Neural progenitor cell (in vitro differentiated cells): ENCODE data around the gene EPHB1. TPM values are rescaled to one million over a fixed set of nuclear protein-coding genes. Genes with fewer than 3 reads are reported as not detected.

ENCODE experiments used
- DNase-seq: peaks from one replicate; pipeline ENCODE4 v3.0.0-alpha.2; 2016; ENCODE audit warnings: low spot score
- H2AFZ ChIP-seq: fragments of 200-600 bp; sonication (generic); replicated peaks from 2 replicates; pipeline ENCODE4 v1.6.1; 2016; ENCODE audit warnings: antibody characterized with exemption
- H3F3A ChIP-seq: fragments of 200-600 bp; sonication (generic); 2 replicates; pipeline ENCODE4 v1.6.1; 2016; ENCODE audit warnings: antibody characterized with exemption, low read depth
- H3K27ac ChIP-seq: fragments of 200-600 bp; sonication (generic); 2 replicates; pipeline ENCODE4 v1.5.1; 2016; ENCODE audit warnings: mild to moderate bottlenecking
- H3K27me3 ChIP-seq: fragments of 200-600 bp; sonication (generic); 2 replicates; pipeline ENCODE4 v1.6.1; 2016; ENCODE audit warnings: mild to moderate bottlenecking, moderate library complexity
- H3K36me3 ChIP-seq: fragments of 200-600 bp; sonication (generic); 2 replicates; pipeline ENCODE4 v1.5.1; 2016
- H3K4me1 ChIP-seq: fragments of 200-600 bp; sonication (generic); 2 replicates; pipeline ENCODE4 v1.6.1; 2016; ENCODE audit warnings: mixed run types
- H3K4me2 ChIP-seq: fragments of 200-600 bp; sonication (generic); 2 replicates; pipeline ENCODE4 v1.6.1; 2016
- H3K4me3 ChIP-seq: fragments of 200-600 bp; sonication (generic); 2 replicates; pipeline ENCODE4 v1.5.1; 2016
- H3K79me2 ChIP-seq: fragments of 200-600 bp; sonication (generic); 2 replicates; pipeline ENCODE4 v1.6.1; 2016; ENCODE audit warnings: low read depth
- H3K9ac ChIP-seq: fragments of 200-600 bp; sonication (generic); 2 replicates; pipeline ENCODE4 v1.6.1; 2016
- H3K9me3 ChIP-seq: fragments of 200-600 bp; sonication (generic); 2 replicates; pipeline ENCODE4 v1.5.1; 2016; ENCODE audit warnings: low read depth
- H4K20me1 ChIP-seq: fragments of 200-600 bp; sonication (generic); 2 replicates; pipeline ENCODE4 v1.6.1; 2016; ENCODE audit warnings: low read depth
- H3K27ac Mint-ChIP-seq: 3 replicates; pipeline ENCODE4 v1.8.0; 2021; ENCODE audit warnings: mixed read lengths
- H3K27me3 Mint-ChIP-seq: 2 replicates; pipeline ENCODE4 v1.8.0; 2022; ENCODE audit warnings: low read depth, mild to moderate bottlenecking, inconsistent platforms, moderate library complexity, mixed read lengths; ENCODE audit not compliant: insufficient read depth
- H3K36me3 Mint-ChIP-seq: 3 replicates; pipeline ENCODE4 v1.8.0; 2021; ENCODE audit warnings: mixed read lengths
- H3K4me1 Mint-ChIP-seq: 3 replicates; pipeline ENCODE4 v1.8.0; 2021; ENCODE audit warnings: mixed read lengths
- H3K4me3 Mint-ChIP-seq: 3 replicates; pipeline ENCODE4 v1.8.0; 2021; ENCODE audit warnings: mild to moderate bottlenecking, moderate library complexity, mixed read lengths
- H3K9me3 Mint-ChIP-seq: 3 replicates; pipeline ENCODE4 v1.8.0; 2020; ENCODE audit warnings: mixed read lengths
- EZH2 ChIP-seq: fragments of 200-600 bp; sonication (generic); IDR thresholded peaks from 2 replicates; pipeline ENCODE4 v1.6.1; 2017; ENCODE audit warnings: antibody characterized with exemption, mild to moderate bottlenecking, moderate library complexity
- EZH2phosphoT487 ChIP-seq: fragments of 200-600 bp; sonication (generic); IDR thresholded peaks from 2 replicates; pipeline ENCODE4 v1.6.1; 2017; ENCODE audit warnings: antibody characterized with exemption
- total RNA-seq: library from RNA; depleted of rRNA; stranded (reverse); fragments of >200 nt; gene quantifications from 2 replicates; pipeline ENCODE4 v1.2.3, GENCODE V29; 2015; ENCODE audit warnings: low replicate concordance
- TF ChIP-seq, protein P1 (sequence below): fragments of 200-600 bp; sonication (generic); IDR thresholded peaks from 2 replicates; pipeline ENCODE4 v1.5.1; 2017; ENCODE audit warnings: antibody characterized with exemption, mild to moderate bottlenecking

Gene EPHB1
- total RNA-seq, 1 donor from 2014 or later: 9.1 TPM

- H3K4me1 Mint-ChIP-seq: peaks cover 14% of the 10 kb centered on the region
- peaks cover 12% of the 10 kb centered on the region for H3K27me3 ChIP-seq
- TF ChIP-seq, protein P1, sequence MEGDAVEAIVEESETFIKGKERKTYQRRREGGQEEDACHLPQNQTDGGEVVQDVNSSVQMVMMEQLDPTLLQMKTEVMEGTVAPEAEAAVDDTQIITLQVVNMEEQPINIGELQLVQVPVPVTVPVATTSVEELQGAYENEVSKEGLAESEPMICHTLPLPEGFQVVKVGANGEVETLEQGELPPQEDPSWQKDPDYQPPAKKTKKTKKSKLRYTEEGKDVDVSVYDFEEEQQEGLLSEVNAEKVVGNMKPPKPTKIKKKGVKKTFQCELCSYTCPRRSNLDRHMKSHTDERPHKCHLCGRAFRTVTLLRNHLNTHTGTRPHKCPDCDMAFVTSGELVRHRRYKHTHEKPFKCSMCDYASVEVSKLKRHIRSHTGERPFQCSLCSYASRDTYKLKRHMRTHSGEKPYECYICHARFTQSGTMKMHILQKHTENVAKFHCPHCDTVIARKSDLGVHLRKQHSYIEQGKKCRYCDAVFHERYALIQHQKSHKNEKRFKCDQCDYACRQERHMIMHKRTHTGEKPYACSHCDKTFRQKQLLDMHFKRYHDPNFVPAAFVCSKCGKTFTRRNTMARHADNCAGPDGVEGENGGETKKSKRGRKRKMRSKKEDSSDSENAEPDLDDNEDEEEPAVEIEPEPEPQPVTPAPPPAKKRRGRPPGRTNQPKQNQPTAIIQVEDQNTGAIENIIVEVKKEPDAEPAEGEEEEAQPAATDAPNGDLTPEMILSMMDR: no peak
- no peak for TF ChIP-seq EZH2
- no peak for TF ChIP-seq EZH2phosphoT487
- H3K9me3 ChIP-seq: no peaks in the 10 kb centered on the region
- no peak overlapping the region for H3K4me2 ChIP-seq
- H3K36me3 Mint-ChIP-seq: no peaks in the 10 kb centered on the region
- H3K79me2 ChIP-seq: peaks cover 32% of the 10 kb centered on the region
- no peak overlapping the region for H3K27ac ChIP-seq
- H3F3A ChIP-seq: no peaks in the 10 kb centered on the region
- no peak overlapping the region for H3K27ac Mint-ChIP-seq
- H3K9me3 Mint-ChIP-seq: no peaks in the 10 kb centered on the region
- no peak for DNase-seq
- no peak overlapping the region for H3K4me3 ChIP-seq
- peaks cover 8% of the 10 kb centered on the region for H3K4me1 ChIP-seq
- no peak overlapping the region for H2AFZ ChIP-seq
- no peaks in the 10 kb centered on the region for H3K36me3 ChIP-seq
- peaks cover 9% of the 10 kb centered on the region for H3K27me3 Mint-ChIP-seq
- H4K20me1 ChIP-seq: peaks cover 10% of the 10 kb centered on the region
- no peak overlapping the region for H3K9ac ChIP-seq
- H3K4me3 Mint-ChIP-seq: no peak overlapping the region
Measured at GRCh38 chr3:134802428-134803050, 7.5 kb downstream of the EPHB1 start.

- H3K79me2 ChIP-seq: peaks cover 26% of the 10 kb centered on the region
- no peak for DNase-seq
- no peak overlapping the region for H3K9ac ChIP-seq
- TF ChIP-seq EZH2: no peak
- TF ChIP-seq, protein P1: no peak
- TF ChIP-seq EZH2phosphoT487: no peak
- peaks cover 8% of the 10 kb centered on the region for H3K4me1 ChIP-seq
- Mint-ChIP-seq H3K4me3 (no peak overlapping the region), H3K9me3 (no peaks in the 10 kb centered on the region), H3K4me1 (peaks cover 11% of the 10 kb centered on the region), H3K27me3 (peaks cover 8% of the 10 kb centered on the region), H3K27ac (no peak overlapping the region), H3K36me3 (no peaks in the 10 kb centered on the region)
- H3K27ac ChIP-seq: no peak overlapping the region
- H2AFZ ChIP-seq: no peak overlapping the region
- no peak overlapping the region for H3K4me2 ChIP-seq
- H4K20me1 ChIP-seq: peaks cover 10% of the 10 kb centered on the region
- no peaks in the 10 kb centered on the region for H3K9me3 ChIP-seq
- no peak overlapping the region for H3K4me3 ChIP-seq
- H3K36me3 ChIP-seq: no peaks in the 10 kb centered on the region
- peaks cover 7% of the 10 kb centered on the region for H3K27me3 ChIP-seq
- H3F3A ChIP-seq: no peaks in the 10 kb centered on the region
Measured at GRCh38 chr3:134803051-134803505, 8.0 kb downstream of the EPHB1 start.

- H3K79me2 ChIP-seq: peaks cover 21% of the 10 kb centered on the region
- H3K27ac ChIP-seq: no peak overlapping the region
- no peak overlapping the region for H2AFZ ChIP-seq
- Mint-ChIP-seq H3K27ac (no peak overlapping the region), H3K4me3 (no peak overlapping the region), H3K27me3 (peaks cover 5% of the 10 kb centered on the region), H3K36me3 (no peaks in the 10 kb centered on the region), H3K4me1 (peaks cover 11% of the 10 kb centered on the region), H3K9me3 (no peaks in the 10 kb centered on the region)
- H3K9me3 ChIP-seq: no peaks in the 10 kb centered on the region
- peaks cover 1% of the 10 kb centered on the region for H3K27me3 ChIP-seq
- no peak overlapping the region for H3K4me2 ChIP-seq
- TF ChIP-seq, protein P1: no peak
- TF ChIP-seq EZH2phosphoT487: no peak
- TF ChIP-seq EZH2: no peak
- no peaks in the 10 kb centered on the region for H3F3A ChIP-seq
- DNase-seq: no peak
- no peak overlapping the region for H3K9ac ChIP-seq
- H3K4me3 ChIP-seq: no peak overlapping the region
- peaks cover 10% of the 10 kb centered on the region for H4K20me1 ChIP-seq
- no peaks in the 10 kb centered on the region for H3K36me3 ChIP-seq
- H3K4me1 ChIP-seq: peaks cover 8% of the 10 kb centered on the region
Measured at GRCh38 chr3:134803652-134804051, 8.6 kb downstream of the EPHB1 start.
